ENCODE data around the gene GRID1. TPM values are rescaled to one million over a fixed set of nuclear protein-coding genes. Genes with fewer than 3 reads are reported as not detected.

Gene GRID1
- total and polyA plus RNA-seq, 10 of the 15 experiments (the other 5 are each of a cell fraction or from before 2014, with no cell fraction given), result 0.04 to 0.62 (median 0.08) TPM; not detected in 5

DNA sequence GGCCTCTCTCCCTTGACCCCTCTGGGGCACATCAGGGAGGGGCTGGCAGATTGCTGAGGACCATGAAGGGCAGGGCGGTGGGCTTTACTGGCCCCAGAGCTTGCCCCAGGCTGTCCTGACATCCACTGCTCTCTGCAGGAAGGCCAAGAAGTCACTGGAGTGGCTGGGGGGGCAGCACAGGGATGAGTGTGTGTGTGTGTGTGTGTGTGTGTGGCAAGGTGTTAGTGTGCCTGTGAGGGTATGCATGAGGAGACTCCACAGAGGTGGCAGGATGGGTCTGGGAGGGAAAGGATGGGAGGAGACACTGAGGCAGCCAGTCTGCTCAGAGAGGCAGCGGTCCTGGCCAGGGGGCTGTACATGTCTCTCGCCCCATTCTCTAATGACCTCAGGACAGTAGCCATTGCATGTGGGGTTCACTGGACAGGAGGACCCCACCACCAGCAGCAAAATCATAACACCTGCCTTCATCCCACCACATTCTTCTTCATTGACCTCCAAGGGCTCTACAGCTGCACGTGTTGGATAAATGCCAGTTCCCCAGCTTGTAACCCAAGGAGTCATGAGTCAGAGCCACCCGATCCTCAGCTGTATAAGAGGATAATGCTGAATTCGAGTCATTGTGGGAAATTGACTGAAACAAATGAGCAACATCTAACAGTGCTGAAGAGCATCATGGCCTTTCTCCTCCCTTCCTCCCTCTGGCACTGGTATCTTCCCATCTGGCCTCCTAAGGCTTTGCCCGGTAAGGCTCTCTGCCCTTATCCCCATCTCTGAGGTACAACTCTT is 720.5 kb downstream of the GRID1 start (continued):
- TF ChIP-seq SMAD5 (IDR thresholded peaks at IDR 0.05; ENCODE audit: low read depth) (no peak), CBX3 (IDR thresholded peaks at IDR 0.05; ENCODE audit: borderline replicate concordance, low read depth) (no peak), CREB1 (IDR thresholded peaks at IDR 0.05; ENCODE audit: low read depth) (no peak), ZNF622 (IDR thresholded peaks at IDR 0.05) (no peak)
- TF ChIP-seq, protein P1, sequence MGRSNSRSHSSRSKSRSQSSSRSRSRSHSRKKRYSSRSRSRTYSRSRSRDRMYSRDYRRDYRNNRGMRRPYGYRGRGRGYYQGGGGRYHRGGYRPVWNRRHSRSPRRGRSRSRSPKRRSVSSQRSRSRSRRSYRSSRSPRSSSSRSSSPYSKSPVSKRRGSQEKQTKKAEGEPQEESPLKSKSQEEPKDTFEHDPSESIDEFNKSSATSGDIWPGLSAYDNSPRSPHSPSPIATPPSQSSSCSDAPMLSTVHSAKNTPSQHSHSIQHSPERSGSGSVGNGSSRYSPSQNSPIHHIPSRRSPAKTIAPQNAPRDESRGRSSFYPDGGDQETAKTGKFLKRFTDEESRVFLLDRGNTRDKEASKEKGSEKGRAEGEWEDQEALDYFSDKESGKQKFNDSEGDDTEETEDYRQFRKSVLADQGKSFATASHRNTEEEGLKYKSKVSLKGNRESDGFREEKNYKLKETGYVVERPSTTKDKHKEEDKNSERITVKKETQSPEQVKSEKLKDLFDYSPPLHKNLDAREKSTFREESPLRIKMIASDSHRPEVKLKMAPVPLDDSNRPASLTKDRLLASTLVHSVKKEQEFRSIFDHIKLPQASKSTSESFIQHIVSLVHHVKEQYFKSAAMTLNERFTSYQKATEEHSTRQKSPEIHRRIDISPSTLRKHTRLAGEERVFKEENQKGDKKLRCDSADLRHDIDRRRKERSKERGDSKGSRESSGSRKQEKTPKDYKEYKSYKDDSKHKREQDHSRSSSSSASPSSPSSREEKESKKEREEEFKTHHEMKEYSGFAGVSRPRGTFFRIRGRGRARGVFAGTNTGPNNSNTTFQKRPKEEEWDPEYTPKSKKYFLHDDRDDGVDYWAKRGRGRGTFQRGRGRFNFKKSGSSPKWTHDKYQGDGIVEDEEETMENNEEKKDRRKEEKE (IDR thresholded peaks at IDR 0.05), result no peak
- TF ChIP-seq, protein P2, sequence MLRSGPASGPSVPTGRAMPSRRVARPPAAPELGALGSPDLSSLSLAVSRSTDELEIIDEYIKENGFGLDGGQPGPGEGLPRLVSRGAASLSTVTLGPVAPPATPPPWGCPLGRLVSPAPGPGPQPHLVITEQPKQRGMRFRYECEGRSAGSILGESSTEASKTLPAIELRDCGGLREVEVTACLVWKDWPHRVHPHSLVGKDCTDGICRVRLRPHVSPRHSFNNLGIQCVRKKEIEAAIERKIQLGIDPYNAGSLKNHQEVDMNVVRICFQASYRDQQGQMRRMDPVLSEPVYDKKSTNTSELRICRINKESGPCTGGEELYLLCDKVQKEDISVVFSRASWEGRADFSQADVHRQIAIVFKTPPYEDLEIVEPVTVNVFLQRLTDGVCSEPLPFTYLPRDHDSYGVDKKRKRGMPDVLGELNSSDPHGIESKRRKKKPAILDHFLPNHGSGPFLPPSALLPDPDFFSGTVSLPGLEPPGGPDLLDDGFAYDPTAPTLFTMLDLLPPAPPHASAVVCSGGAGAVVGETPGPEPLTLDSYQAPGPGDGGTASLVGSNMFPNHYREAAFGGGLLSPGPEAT (IDR thresholded peaks at IDR 0.05; ENCODE audit: low read depth), result no peak

DNA sequence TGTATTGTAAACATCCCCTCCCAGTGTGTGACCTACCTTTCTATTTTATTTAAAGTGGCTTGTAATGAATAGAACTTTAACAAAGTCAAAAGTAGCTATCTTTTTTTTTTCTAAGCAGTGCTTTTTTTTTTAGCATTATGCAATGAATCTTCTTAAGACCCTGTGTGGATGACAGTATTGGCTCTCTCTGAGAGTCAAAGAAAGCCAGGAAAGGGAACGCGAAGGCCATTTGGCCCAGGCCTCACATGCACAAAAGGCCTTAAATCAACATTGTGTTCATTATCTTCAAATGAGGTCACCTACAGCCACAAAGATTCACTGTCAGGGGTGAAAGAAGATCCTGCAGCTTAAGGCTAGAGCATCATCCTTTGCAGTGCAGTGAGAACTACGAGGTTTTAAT is 721.5 kb downstream of the GRID1 start:
- ChIA-PET RAD21 (ENCODE audit: unreplicated experiment) (no interaction called here), POLR2A (no interaction called here)
- WGBS (ENCODE audit: insufficient coverage, insufficient replicate concordance, low lambda C conversion rate, missing lambda C conversion rate), result 60% methylated on average over 3 of the region's 3 CpGs
- TF ChIP-seq WRNIP1 (IDR thresholded peaks at IDR 0.05; ENCODE audit: borderline replicate concordance, low read depth, low read length), result no peak
- no peak for TF ChIP-seq ESRRA (IDR thresholded peaks at IDR 0.05; ENCODE audit: low read length)
- no peak for TF ChIP-seq SMAD1 (IDR thresholded peaks at IDR 0.05; ENCODE audit: low read depth, partially characterized antibody)
- TF ChIP-seq, protein P3, sequence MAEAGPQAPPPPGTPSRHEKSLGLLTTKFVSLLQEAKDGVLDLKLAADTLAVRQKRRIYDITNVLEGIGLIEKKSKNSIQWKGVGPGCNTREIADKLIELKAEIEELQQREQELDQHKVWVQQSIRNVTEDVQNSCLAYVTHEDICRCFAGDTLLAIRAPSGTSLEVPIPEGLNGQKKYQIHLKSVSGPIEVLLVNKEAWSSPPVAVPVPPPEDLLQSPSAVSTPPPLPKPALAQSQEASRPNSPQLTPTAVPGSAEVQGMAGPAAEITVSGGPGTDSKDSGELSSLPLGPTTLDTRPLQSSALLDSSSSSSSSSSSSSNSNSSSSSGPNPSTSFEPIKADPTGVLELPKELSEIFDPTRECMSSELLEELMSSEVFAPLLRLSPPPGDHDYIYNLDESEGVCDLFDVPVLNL (IDR thresholded peaks at IDR 0.05; ENCODE audit: low read depth, low read length), result no peak
- TF ChIP-seq NFIC (IDR thresholded peaks at IDR 0.05; ENCODE audit: low read depth, low read length), result no peak
- TF ChIP-seq HCFC1 (IDR thresholded peaks at IDR 0.05; ENCODE audit: low read length), result no peak
- no peak for TF ChIP-seq MEF2A (IDR thresholded peaks at IDR 0.05; ENCODE audit: insufficient read depth, low read depth, low read length)
- no peak for TF ChIP-seq TAF1 (IDR thresholded peaks at IDR 0.05; ENCODE audit: borderline replicate concordance, low read depth, low read length)

More for the DNA sequence above, 721.5 kb downstream of the GRID1 start:
- Histone ChIP-seq H3K4me2 (ENCODE audit: control insufficient read depth, insufficient read depth) (no peak overlapping the region), H3K27ac (ENCODE audit: control insufficient read depth, insufficient read depth) (no peak overlapping the region), H3K36me3 (ENCODE audit: control insufficient read depth in 2 of 2, insufficient read depth in 2 of 2, low read length in 1 of 2) (no peaks in the 10 kb centered on the region), H3K4me3 (no peak overlapping the region), H2AFZ (ENCODE audit: control insufficient read depth, low read depth, low read length) (no peak overlapping the region), H3K4me1 (ENCODE audit: control insufficient read depth, insufficient read depth, low read length) (no peaks in the 10 kb centered on the region), H3K9me3 (replicated peaks; ENCODE audit: control insufficient read depth, insufficient read depth, low read length) (no peaks in the 10 kb centered on the region), H3K9ac (ENCODE audit: control insufficient read depth, insufficient read depth, low read length) (no peak overlapping the region), H3K27me3 (replicated peaks in 1 of 2; ENCODE audit: control insufficient read depth in 2 of 2, insufficient read depth in 2 of 2, low read length in 1 of 2) (no peaks in the 10 kb centered on the region), H4K20me1 (ENCODE audit: control insufficient read depth, insufficient read depth) (no peaks in the 10 kb centered on the region), H3K79me2 (ENCODE audit: control insufficient read depth, insufficient read depth, low read length) (no peaks in the 10 kb centered on the region)
- in situ Hi-C loops (cut with MboI), result no loop called here
- no TSS peak for BruUV-seq (replicated peaks)
- intact Hi-C loops (cut with micrococcal nuclease; ENCODE audit: unreplicated experiment), result no loop called here
- ATAC-seq (no peak), FAIRE-seq (no peak), DNase-seq (ENCODE audit: low read depth, low spot score) (no peak)
- CTCF ChIA-PET, result no interaction called here
- SMC1A ChIA-PET (ENCODE audit: uncharacterized antibody, unreplicated experiment), result interaction anchor here (0.6 kb wide), 1 partner anchor 19 kb away, joined by 3 read pairs; no protein-coding TSS in a partner anchor
